Measurements from ENCODE around the gene PARD3.

DNA sequence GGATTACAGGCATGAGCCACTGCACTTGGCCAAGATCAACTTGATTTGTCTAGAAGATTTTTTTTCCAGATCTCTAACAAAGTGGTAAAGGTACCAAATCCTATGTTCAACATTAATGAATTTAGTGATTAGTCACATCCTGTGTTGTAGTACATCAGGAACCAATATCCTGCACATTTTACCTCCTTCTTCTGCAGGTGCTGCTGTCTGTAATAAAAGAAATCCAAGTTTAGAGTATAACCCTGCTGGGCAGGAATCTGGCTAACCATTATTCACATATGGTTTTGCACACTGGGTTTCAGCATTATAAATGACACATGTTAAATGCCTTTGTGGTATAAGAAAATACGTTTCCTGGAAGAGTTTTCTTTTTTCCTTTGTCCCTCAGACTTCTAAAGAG is 10.8 kb downstream of the PARD3 start:
- TF ChIP-seq, protein P1, sequence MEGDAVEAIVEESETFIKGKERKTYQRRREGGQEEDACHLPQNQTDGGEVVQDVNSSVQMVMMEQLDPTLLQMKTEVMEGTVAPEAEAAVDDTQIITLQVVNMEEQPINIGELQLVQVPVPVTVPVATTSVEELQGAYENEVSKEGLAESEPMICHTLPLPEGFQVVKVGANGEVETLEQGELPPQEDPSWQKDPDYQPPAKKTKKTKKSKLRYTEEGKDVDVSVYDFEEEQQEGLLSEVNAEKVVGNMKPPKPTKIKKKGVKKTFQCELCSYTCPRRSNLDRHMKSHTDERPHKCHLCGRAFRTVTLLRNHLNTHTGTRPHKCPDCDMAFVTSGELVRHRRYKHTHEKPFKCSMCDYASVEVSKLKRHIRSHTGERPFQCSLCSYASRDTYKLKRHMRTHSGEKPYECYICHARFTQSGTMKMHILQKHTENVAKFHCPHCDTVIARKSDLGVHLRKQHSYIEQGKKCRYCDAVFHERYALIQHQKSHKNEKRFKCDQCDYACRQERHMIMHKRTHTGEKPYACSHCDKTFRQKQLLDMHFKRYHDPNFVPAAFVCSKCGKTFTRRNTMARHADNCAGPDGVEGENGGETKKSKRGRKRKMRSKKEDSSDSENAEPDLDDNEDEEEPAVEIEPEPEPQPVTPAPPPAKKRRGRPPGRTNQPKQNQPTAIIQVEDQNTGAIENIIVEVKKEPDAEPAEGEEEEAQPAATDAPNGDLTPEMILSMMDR (IDR thresholded peaks at IDR 0.05): no peak
- no peak for TF ChIP-seq POLR2A (IDR thresholded peaks at IDR 0.05)
- no peak for TF ChIP-seq EP300 (IDR thresholded peaks at IDR 0.05)
